Posterior cingulate gyrus (tissue), 11 donors: ENCODE measurements around the gene BICDL1.
"Not testable (repeated sequence)": the region's sequence is repeated elsewhere in the genome, so short reads cannot be mapped to it uniquely, and the experiment has no call there.

Experiments used
- DNase-seq, 10 donors: peaks; one replicate each; pipeline versions ENCODE4 v3.0.0 to v3.0.0-alpha.2; 2020 to 2021; ENCODE audit warnings: mixed read lengths in 3 of 10
- intact Hi-C: fragments of 100-400 bp; cut with DNase I; formaldehyde crosslinking; loops from one replicate; pipeline ENCODE4 v1.15.1; 2023

Gene BICDL1, protein sequence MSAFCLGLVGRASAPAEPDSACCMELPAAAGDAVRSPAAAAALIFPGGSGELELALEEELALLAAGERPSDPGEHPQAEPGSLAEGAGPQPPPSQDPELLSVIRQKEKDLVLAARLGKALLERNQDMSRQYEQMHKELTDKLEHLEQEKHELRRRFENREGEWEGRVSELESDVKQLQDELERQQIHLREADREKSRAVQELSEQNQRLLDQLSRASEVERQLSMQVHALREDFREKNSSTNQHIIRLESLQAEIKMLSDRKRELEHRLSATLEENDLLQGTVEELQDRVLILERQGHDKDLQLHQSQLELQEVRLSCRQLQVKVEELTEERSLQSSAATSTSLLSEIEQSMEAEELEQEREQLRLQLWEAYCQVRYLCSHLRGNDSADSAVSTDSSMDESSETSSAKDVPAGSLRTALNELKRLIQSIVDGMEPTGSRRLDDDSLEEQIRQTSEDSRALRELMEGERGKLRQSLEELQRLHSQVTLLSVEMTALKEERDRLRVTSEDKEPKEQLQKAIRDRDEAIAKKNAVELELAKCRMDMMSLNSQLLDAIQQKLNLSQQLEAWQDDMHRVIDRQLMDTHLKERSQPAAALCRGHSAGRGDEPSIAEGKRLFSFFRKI

DNA sequence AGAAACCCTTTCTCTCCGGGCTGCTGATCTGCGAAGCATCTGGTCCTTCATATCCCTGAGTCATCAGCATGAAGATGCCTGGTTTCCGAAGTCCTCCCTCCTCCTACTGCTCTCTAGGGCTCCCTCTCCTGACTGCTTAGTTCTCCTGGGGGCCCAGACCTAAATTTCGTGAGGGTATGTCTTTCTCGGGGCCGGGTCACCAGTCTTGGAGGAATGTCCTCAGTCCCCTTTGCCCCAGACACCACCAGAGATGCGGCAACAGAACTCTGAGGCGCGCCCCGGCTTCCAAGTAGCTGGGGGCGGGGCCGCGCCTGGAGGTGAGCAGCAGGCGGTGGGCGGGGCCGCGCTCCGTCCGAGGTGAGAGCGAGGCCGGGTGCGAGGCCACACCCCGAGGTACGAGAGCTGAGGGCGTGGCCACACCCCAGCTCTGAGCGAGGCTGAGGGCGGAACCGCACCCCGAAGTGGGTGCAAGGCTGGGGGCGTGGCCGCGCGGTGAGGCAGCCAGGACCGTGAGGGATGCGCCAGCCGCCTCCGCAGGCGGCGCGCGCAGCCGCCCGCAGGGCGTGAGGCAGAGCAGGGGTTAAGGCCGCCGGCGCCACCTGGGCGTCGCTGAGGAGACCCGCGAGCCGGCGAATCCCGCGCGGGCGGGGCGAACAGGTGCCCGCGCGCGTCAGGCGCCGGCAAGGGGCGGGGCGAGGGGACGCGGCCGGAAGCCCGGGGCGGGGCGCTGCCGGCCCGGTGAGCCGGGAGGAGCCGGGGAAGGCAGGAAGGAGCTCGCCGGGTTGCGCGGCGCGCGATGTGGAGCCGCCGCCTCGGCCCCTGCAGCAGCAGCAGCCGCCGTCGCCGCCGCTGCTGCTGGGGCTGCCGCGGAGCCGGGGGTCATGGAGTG, at the start of gene BICDL1:
Gene BICDL1, plus strand, starts transcription at position 765 of the 889 bp plus-strand sequence. CDS start 633 bp downstream, outside the sequence.
- peak in 9 of 10 donors; percentile 50 to 96 (median 73) for DNase-seq
- intact Hi-C loops = loop anchor here (1.0 kb wide), 1 partner anchor 98 kb away; no protein-coding TSS in a partner anchor

DNA sequence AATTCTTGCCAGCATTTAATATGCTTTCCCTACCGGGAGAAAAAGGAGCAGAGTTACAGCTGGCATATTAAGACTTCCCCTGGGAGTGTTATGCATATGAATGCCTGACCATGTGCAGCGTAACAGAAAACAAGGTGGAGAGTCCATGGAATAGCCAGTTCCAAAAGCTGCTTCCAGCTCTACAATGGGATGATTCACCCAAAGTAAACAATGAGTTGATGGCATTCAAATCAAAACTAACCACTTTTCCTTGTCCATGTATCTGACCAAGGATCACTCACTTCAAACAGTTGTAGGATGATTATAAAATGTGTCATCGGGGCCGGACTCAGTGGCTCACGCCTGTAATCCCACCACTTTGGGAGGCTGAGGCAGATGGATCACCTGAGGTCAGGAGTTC, 48.1 kb upstream of the BICDL1 start:
- DNase-seq = no peak
- intact Hi-C loops = no loop called here

DNA sequence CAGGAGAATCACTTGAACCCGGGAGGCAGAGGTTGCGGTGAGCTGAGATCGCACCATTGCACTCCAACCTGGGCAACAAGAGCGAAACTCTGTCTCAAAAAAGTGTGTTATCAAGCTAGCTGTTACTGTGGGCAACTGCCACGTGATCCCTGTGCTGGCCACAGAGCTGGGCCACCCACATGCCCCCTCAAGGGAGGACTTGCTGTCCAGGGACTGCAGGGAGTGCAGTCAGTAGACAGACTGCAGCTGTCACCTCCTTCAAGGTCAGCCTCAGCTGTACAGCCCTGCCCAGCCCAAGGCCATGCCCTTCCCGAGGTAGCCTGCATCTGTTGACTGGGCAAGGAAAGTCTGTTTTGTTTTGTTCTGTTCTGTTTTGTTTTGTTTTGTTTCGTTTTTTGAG, 46.6 kb upstream of the BICDL1 start:
- intact Hi-C loops = no loop called here
- no peak for DNase-seq

DNA sequence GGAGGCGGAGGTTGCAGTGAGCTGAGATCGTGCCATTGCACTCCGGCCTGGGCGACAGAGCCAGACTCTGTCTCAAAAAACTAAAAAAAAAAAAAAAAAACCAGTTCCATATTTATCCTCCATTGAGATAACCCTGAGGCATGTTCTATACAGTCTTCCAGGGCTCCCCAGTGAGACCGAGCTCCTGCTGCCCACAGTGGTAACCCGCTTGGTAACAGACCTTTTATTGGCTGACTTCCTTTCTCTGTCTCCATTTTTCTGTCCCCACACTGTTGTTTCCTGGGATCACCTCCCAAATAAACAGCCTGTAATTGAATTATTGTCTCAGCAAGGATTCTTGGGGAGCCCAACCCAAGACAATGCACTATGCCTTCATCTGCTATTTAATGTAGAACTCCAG, 42.8 kb upstream of the BICDL1 start:
- DNase-seq = no peak
- intact Hi-C loops = no loop called here

DNA sequence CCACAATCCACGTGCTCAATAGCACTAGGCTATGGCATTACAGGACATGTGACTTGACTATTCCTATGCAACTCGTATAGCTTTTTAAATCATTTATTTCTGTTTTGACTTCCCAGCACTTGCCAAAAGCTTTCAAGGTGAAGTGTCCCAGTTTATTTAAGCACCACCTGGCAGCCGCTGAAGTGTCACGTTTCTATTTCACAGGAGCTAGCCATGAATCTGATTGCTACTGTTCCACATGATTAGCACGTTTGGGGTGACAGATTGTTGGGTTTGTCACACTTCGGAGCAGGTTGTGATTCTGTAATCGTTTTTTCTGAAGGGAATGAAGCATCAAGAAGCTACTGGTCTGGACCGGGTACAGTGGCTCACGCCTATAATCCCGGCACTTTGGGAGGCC, 39.9 kb upstream of the BICDL1 start:
- intact Hi-C loops = no loop called here
- DNase-seq = no peak

DNA sequence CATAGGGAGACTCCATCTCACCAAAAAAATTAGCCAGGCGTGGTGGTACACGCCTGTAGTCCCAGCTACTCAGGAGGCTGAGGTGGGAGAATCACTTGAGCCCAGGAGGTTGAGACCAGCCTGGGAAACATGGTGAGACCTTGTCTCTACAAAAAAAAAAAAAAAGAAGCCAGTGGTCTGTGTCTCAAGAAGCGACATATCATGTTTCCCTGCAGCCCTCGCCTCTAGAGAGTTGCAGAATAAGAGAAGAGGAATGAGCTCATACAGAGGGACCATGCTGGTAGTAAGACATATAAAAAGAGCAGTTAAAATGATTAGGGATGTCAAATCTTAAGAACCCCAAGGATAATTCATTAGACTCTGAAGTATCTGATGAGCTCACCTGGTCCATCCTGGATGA, 39.4 kb upstream of the BICDL1 start:
- DNase-seq = no peak
- intact Hi-C loops = no loop called here

DNA sequence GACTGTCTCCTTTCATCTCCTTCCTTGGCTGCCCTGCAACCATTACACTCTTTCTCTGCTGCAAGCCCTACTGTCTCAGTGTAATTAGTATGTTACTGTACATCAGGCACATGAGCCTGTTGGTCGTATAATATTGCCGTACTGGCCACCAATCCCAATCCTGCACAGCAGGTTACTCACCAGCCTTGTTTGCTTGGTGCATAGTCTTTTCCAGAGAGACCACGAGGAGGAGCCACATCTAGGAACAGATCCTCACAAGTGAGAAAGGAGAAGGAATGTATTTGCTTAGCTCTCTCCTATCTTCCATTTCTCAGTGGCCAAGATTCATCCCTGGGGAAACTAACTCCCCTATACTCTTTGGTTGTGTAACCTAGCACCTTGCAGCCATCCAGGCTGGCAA, 33.0 kb upstream of the BICDL1 start:
- DNase-seq = no peak
- intact Hi-C loops = no loop called here

DNA sequence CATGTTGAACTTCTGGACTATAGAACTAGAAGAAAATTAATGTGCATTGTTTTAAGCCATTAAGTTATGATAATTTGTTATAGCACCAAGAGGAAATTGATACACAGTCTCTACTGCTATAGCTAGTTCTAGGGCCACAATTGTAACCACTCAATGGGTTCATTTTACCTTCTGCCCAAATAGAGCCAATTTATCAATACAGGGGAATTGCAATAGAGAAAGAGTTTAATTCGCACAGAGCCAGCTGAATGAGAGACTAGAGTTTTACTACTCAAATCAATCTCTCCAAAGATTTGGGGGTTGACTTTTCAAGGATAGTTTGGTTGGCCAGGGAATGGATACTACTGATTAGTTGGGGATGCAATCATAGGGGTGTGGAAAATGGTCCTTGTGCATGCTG, 31.9 kb upstream of the BICDL1 start:
- DNase-seq = no peak
- intact Hi-C loops = no loop called here

DNA sequence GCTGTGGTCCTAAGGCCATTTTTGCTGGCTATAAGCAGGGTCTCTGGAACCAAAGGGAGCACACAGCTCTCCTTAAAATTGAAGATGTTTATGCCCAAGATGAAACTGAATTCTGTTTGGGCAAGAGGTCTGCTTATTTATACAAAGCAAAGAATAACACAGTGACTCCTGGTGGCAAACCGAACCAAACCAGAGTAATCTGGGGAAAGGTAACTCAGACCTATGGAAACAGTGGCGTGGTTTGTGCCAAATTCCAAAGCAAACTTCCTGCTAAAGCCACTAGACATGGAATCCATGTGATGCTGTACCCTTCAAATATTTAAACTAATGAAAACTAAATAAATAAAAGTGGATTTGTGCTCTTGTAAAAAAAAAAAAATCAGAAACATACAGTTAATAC, 29.6 kb upstream of the BICDL1 start:
- intact Hi-C loops = no loop called here
- no peak for DNase-seq

DNA sequence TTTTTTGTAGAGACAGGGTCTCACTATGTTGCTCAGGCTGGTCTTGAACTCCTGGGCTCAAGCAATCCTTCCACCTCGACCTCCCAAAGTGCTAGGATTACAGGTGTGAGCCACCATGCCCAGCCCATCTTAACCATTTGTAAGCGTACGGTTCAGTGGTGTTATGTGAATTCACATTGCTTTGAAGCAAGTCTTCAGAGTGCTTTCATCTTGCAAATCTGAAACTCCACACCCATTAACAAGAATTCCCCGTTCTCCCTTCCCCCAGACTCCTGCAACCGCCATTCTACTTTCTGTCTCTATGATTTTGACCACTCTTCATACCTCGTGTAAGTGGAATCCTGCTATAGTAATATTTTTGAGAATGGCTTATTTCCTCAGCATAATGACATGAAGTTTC, 24.9 kb upstream of the BICDL1 start:
- DNase-seq = no peak
- intact Hi-C loops = no loop called here

DNA sequence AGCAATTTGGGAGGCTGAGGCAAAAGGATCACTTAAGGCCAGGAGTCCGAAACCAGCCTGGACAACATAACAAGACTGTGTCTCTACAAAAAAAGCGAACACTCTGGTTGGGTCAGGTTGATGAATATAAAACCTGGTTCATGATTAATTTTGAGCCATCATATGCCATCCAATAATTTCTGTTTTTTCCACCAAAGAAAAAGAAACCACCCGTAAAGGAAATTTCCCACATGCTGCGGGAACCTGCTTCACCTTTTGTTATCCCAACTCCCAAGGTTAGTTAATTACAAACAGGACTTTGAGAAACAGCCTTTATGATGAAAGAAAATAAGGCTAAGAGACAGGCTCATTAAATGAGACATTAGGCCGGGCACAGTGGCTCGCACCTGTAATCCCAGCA, 24.1 kb upstream of the BICDL1 start:
- no peak for DNase-seq
- intact Hi-C loops = no loop called here

DNA sequence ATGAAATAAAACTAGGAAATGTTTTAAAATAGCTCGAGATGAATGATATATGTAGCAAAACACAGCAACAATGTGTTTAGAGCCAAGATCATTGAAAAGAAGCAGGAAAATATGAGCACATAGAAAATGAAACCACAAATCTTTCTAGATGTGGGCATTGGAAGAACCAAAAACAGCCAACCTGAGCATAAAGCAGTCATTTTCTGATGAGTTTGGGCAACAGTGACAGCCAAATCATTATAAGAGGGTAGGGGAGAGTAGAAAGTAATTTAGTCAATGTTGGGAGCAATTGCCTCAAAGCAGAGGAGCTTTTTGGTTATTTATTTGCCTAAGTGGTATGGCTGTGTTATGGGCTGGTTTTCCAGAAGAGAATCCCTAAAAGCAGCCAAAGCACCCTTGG, 8.8 kb upstream of the BICDL1 start:
- no peak for DNase-seq
- intact Hi-C loops = no loop called here

DNA sequence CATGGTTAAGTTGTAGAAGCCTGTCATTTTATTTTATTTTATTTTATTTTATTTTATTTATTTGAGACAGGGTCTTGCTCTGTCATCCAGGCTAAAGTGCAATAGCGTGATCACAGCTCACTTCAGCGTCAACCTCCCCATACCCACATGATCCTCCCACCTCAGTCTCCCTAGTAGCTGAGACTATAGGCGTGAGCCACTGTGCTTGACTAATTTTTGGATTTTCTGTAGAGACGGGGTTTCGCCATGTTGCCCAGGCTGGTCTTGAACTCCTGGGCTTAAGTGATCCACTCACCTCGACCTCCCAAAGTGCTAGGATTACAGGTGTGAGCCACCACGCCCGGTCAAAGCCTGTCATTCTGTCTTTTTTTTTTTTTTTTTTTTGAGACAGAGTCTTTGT, 8.3 kb upstream of the BICDL1 start:
- intact Hi-C loops, DNase-seq: not testable (repeated sequence)

DNA sequence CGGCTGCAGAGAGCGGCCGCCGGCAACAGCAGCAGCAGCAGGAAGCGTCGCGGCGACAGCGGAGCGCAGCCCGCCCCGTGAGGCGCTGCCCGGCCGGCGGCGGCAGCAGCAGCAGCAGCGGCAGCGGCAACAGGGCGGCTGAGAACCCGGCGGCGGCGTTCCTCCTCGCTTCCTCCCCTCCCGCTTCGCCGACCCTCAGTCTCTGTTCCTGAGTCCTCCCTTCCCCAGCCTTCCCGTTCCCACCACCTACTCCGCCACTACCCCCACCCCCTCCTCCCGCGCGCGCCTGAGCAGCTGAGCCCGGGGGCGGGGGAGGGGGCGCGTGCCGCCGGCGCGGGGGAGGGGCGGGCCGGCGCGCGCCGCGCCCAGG, 310 bp downstream of the BICDL1 start:
- peak in 5 of 10 donors; percentile 9 to 85 (median 31) for DNase-seq
- intact Hi-C loops = loop anchor here (1.0 kb wide), 1 partner anchor 97 kb away; no protein-coding TSS in a partner anchor

DNA sequence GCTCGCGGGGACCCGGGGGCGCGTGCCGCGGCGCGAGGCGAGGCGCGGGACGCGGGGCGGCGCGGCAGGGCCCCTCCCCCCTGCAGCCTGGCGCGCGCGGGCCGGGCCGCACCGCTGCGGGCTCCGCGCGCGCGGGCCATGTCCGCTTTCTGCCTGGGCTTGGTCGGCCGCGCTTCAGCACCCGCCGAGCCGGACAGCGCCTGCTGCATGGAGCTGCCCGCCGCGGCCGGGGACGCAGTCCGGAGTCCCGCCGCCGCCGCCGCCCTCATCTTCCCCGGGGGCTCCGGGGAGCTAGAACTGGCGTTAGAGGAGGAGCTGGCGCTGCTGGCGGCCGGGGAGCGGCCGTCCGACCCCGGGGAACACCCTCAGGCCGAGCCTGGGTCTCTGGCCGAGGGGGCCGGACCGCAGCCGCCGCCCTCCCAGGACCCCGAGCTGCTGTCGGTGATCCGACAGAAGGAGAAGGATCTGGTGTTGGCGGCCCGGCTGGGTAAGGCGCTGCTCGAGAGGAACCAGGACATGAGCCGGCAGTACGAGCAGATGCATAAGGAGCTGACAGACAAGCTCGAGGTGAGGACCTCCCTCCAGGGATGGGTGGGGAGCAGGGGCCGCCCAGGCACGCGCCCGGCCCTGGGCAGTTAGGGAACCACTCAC, 820 bp downstream of the BICDL1 start:
- intact Hi-C loops = loop anchor here (1.0 kb wide), 1 partner anchor 96 kb away; no protein-coding TSS in a partner anchor
- DNase-seq = peak; percentile 28 to 92 (median 50)

DNA sequence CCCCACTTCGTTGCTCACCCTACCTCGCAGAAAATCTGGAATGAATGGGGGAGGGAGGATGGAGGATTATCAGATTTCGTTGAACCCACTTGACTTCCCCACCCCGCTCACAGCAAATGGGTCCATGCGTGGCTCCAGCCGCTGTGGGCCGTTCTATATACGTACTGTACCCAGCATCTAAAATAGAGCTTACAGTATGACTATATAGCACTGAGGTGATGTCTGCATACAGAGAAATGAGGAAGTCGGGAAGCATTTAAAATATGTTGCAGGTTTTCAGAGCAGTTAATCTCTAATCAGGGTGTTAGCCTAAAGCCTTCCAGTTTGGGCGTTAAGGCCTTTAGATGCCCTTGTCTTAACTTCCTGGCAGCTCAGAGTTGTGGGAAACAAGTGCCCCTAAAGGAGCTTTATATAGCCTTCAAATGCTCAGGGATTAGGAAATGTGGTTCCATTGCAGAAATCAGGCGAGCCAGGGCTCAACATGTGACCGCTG, 1.4 kb downstream of the BICDL1 start:
- no peak for DNase-seq
- intact Hi-C loops = no loop called here

DNA sequence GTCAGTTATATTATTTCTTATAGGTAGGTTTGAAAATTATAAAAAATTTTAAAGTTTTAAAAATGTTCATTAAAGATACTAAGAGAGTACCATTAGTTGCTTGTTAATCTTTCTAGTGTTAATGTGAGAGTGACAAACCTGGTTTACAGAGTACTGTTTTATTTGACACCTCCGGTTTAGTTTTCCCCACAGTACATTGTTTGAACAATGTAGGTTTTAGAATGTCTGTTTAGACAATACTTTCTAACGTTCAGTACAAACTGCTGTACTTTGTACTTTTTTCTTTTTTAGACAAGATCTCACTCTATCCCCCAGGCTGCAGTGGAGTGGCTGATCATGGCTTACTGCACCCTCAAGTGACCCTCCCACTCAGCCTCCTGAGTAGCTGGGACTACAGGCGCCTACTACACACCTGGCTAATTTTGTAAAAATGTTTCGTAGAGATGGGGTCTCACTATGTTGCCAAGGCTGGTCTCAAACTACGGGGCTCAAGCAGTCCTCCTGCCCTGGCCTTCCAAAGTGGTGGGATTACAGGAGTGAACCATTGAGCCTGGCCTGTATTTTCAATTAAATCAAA, 3.2 kb downstream of the BICDL1 start:
- intact Hi-C loops = no loop called here

DNA sequence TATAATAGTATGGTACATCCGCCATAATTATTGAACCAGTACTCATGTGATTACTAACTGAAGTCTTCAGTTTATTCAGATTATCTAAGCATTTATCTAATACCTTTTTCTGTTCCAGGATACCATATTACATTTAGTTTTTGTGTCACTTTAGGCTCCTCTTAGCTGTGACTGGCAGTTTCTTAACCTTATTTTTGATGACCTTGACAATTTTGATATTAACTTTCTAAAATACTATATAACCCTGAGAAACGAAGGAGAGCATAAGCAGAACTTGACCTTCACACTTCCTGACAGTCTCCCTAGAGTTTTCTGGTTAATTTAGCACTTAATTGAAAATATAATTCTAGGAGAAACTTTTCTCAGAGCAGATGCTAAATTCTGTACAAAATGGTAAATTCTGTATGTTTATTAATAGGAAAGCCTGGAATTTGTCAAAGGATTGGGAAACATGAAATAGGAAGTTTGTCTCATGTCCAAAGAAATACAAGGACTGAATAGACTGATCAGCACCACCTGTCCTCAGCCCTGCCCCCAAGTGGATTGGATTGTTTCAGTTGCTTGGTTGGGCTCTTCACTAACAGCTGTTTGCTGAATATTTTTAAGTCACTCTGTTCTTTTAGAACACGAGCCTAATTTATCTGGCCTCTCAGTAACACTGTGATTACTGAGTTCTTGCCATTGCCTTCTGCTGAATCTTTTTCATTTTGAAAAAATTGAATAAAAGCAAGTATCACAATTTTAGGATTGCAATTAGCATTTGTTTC, 6.0 kb downstream of the BICDL1 start:
- intact Hi-C loops = no loop called here
- DNase-seq = no peak

More for the DNA sequence above, 3.2 kb downstream of the BICDL1 start:
- no peak for DNase-seq

DNA sequence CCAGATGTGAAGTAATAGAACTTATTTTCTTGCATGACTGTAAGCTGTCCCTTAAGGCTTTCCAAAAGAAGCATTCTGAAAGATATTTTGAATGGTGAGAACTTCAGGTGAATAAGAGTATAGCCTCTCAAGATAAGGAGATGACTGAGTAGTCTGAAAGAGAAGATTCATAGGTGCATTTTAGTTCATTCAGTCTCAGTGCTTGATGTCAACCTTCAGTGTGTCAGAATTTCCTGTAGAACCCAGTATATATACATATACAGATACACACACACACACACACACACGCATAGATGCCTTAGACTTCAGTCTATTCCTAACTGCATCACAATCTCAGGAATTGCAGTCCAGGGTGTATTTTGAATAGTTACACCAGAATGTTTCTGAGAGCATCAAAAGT, 7.4 kb downstream of the BICDL1 start:
- DNase-seq = no peak
- intact Hi-C loops = no loop called here
